Measurements from ENCODE around the gene TBC1D8.

DNA sequence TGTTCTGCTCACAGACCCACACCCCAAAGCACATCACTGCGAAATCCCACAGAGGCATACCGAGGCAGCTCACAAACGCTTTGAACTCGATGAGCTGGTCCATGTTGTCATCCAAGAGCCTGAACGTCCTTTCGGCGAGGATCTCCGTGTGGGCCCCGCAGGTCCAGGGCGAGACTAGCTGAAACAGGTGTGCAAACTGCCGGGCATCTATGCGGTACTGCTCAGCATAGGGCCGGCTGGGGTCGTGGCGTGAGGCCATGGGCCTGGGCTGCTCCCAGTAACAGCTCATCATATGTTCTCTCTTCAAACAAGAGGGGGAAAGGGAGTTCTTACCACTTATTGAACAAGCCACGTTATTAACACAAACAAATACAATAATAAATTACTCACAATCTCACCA lies 129.0 kb downstream of the TBC1D8 start:
- TF ChIP-seq POLR2AphosphoS5 (IDR thresholded peaks at IDR 0.05; ENCODE audit: low read depth, low read length): no peak
- TF ChIP-seq, protein P1, sequence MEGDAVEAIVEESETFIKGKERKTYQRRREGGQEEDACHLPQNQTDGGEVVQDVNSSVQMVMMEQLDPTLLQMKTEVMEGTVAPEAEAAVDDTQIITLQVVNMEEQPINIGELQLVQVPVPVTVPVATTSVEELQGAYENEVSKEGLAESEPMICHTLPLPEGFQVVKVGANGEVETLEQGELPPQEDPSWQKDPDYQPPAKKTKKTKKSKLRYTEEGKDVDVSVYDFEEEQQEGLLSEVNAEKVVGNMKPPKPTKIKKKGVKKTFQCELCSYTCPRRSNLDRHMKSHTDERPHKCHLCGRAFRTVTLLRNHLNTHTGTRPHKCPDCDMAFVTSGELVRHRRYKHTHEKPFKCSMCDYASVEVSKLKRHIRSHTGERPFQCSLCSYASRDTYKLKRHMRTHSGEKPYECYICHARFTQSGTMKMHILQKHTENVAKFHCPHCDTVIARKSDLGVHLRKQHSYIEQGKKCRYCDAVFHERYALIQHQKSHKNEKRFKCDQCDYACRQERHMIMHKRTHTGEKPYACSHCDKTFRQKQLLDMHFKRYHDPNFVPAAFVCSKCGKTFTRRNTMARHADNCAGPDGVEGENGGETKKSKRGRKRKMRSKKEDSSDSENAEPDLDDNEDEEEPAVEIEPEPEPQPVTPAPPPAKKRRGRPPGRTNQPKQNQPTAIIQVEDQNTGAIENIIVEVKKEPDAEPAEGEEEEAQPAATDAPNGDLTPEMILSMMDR (IDR thresholded peaks at IDR 0.05): no peak
- TF ChIP-seq, protein P2, sequence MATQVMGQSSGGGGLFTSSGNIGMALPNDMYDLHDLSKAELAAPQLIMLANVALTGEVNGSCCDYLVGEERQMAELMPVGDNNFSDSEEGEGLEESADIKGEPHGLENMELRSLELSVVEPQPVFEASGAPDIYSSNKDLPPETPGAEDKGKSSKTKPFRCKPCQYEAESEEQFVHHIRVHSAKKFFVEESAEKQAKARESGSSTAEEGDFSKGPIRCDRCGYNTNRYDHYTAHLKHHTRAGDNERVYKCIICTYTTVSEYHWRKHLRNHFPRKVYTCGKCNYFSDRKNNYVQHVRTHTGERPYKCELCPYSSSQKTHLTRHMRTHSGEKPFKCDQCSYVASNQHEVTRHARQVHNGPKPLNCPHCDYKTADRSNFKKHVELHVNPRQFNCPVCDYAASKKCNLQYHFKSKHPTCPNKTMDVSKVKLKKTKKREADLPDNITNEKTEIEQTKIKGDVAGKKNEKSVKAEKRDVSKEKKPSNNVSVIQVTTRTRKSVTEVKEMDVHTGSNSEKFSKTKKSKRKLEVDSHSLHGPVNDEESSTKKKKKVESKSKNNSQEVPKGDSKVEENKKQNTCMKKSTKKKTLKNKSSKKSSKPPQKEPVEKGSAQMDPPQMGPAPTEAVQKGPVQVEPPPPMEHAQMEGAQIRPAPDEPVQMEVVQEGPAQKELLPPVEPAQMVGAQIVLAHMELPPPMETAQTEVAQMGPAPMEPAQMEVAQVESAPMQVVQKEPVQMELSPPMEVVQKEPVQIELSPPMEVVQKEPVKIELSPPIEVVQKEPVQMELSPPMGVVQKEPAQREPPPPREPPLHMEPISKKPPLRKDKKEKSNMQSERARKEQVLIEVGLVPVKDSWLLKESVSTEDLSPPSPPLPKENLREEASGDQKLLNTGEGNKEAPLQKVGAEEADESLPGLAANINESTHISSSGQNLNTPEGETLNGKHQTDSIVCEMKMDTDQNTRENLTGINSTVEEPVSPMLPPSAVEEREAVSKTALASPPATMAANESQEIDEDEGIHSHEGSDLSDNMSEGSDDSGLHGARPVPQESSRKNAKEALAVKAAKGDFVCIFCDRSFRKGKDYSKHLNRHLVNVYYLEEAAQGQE (IDR thresholded peaks at IDR 0.05; ENCODE audit: insufficient read depth in 1 of 2, low read depth in 2 of 2, low read length in 1 of 2): no peak
- no peak for TF ChIP-seq TCF7L2 (IDR thresholded peaks at IDR 0.05; ENCODE audit: low read depth, low read length)
- no peak for TF ChIP-seq SIN3A (IDR thresholded peaks at IDR 0.05; ENCODE audit: borderline replicate concordance, insufficient read depth, low read depth, low read length)

Data from Panc1 (cell line).